Stimulated activated CD8-positive, alpha-beta memory T cell treated with anti-CD3 and anti-CD28 coated beads, Interleukin-4, amount 100 ng/mL, for 4 hours (primary cell): ENCODE results near the gene ELN.

Experiments used
- DNase-seq, 2 donors: peaks; one replicate each; pipeline ENCODE4 v3.0.0-alpha.2; 2020; ENCODE audit warnings: low read depth in 2 of 2, low spot score in 1 of 2

ELN gene

GRCh38 chr7:74059681-74060588, 32.0 kb downstream of the ELN start:
- DNase-seq: no peak

- peak; percentile 32 to 62 for DNase-seq
Measured at GRCh38 chr7:74061840-74062539, 34.0 kb downstream of the ELN start.

GRCh38 chr7:74063223-74063641, 35.3 kb downstream of the ELN start:
- DNase-seq: no peak

GRCh38 chr7:74063646-74064045, 35.7 kb downstream of the ELN start:
- DNase-seq: no peak

- no peak for DNase-seq
Measured at GRCh38 chr7:74064696-74065095, 36.7 kb downstream of the ELN start.

- no peak for DNase-seq
Measured at GRCh38 chr7:74066626-74067025, 38.7 kb downstream of the ELN start.

- no peak for DNase-seq
Measured at GRCh38 chr7:74068378-74069085, 40.6 kb downstream of the ELN start.

GRCh38 chr7:74069086-74069541, 41.1 kb downstream of the ELN start:
- DNase-seq: no peak

GRCh38 chr7:74069790-74070618, 42.0 kb downstream of the ELN start:
- DNase-seq: no peak

- DNase-seq: no peak
Measured at GRCh38 chr7:74070619-74070921, 42.6 kb downstream of the ELN start.

GRCh38 chr7:74071121-74071520, 43.1 kb downstream of the ELN start:
- DNase-seq: no peak

GRCh38 chr7:74074770-74075169, 46.8 kb downstream of the ELN start:
- no peak for DNase-seq

- DNase-seq: no peak
Measured at GRCh38 chr7:74078461-74078860, 50.5 kb downstream of the ELN start.

- DNase-seq: no peak
Measured at GRCh38 chr7:74082770-74083116, 54.8 kb downstream of the ELN start.

GRCh38 chr7:74083117-74083876, 55.3 kb downstream of the ELN start, which contains the start of gene LIMK1:
Gene LIMK1 (plus strand): TSS chr7:74083804. CDS start chr7:74083991, 187 bp downstream.
- peak; percentile 58 to 59 for DNase-seq

- DNase-seq: no peak
Measured at GRCh38 chr7:74083928-74084721, 56.2 kb downstream of the ELN start.

- DNase-seq: no peak
Measured at GRCh38 chr7:74084722-74085578, 57.0 kb downstream of the ELN start.

GRCh38 chr7:74087791-74088453, 59.9 kb downstream of the ELN start:
- no peak for DNase-seq
